ENCODE measurements around the gene NKAPD1. TPM values are rescaled to one million over a fixed set of nuclear protein-coding genes. Genes with fewer than 3 reads are reported as not detected.

NKAPD1 gene
- total RNA-seq, 2 donors from 2014 or later: 22.9 to 24.7 TPM

DNA sequence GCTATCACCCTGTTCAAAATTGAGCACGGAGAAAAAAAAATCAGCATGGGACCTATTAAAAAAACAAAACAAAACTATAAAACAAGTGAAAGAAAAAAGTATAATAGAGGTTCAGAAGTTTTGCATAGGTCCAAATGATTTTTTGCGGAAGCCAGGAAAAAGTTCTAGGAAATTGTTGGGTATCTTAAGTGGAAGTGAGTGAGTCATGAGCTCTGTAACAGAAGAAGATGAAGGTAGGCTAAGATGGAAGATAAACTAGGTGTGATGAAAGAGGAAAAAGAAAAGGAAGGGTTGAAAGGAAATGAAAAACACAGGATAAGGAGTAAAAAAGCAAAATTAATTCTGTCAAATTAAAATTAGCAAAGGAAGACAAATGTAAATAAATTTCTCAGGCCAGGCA is 40.4 kb downstream of the NKAPD1 start:
- WGBS, 2 experiments (ENCODE audit: insufficient coverage in 1 of 2, insufficient read length in 1 of 2): 99 to 100% methylated on average over 1 to 2 of the region's 2 CpGs
- DNase-seq: no peak
- TF ChIP-seq, protein P1, sequence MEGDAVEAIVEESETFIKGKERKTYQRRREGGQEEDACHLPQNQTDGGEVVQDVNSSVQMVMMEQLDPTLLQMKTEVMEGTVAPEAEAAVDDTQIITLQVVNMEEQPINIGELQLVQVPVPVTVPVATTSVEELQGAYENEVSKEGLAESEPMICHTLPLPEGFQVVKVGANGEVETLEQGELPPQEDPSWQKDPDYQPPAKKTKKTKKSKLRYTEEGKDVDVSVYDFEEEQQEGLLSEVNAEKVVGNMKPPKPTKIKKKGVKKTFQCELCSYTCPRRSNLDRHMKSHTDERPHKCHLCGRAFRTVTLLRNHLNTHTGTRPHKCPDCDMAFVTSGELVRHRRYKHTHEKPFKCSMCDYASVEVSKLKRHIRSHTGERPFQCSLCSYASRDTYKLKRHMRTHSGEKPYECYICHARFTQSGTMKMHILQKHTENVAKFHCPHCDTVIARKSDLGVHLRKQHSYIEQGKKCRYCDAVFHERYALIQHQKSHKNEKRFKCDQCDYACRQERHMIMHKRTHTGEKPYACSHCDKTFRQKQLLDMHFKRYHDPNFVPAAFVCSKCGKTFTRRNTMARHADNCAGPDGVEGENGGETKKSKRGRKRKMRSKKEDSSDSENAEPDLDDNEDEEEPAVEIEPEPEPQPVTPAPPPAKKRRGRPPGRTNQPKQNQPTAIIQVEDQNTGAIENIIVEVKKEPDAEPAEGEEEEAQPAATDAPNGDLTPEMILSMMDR (conservative IDR thresholded peaks at IDR 0.05): no peak
- H3K36me3 ChIP-seq (ENCODE audit: control insufficient read depth, insufficient read depth, low read length): no peaks in the 10 kb centered on the region
- no peak overlapping the region for H3K4me3 ChIP-seq (ENCODE audit: low read length)
- no peaks in the 10 kb centered on the region for H3K9me3 Mint-ChIP-seq
- no peak overlapping the region for H3K9ac ChIP-seq (ENCODE audit: extremely low read depth, low read length, poor library complexity, severe bottlenecking)
- no peaks in the 10 kb centered on the region for H3K9me3 ChIP-seq (ENCODE audit: control insufficient read depth, low read length)
- H3K27ac Mint-ChIP-seq: no peak overlapping the region
- H3K4me3 Mint-ChIP-seq: no peak overlapping the region
- H3K27me3 Mint-ChIP-seq (ENCODE audit: insufficient read depth): no peaks in the 10 kb centered on the region
- no peaks in the 10 kb centered on the region for H3K4me1 ChIP-seq (ENCODE audit: control insufficient read depth, insufficient read depth, low read length)
- H3K27me3 ChIP-seq (ENCODE audit: control insufficient read depth, insufficient read depth, low read length, poor library complexity, severe bottlenecking): no peaks in the 10 kb centered on the region
- no peaks in the 10 kb centered on the region for H3K36me3 Mint-ChIP-seq (ENCODE audit: low read depth)
- H3K27ac ChIP-seq (ENCODE audit: low read depth, low read length): no peak overlapping the region
- no peaks in the 10 kb centered on the region for H3K4me1 Mint-ChIP-seq

DNA sequence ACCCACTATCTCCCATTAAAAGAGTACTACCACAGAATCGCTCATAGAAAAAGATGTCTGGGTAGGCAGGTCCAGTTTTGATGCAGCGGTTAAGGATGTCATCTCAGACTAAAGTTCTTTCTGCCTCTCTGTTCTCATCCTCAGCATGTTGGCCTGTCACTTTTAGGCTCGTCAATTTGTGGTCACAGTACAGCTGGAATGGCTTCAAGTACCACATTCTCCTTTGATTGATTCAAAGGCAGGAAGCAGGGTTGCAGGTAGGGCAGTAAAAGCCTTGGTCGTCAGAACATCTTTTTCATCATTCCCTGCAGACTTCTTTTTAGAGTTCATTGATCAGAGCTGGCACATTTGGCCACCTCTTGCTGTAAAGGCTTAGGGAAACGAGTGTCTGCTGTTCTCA is 41.3 kb downstream of the NKAPD1 start:
- TF ChIP-seq, protein P1 (conservative IDR thresholded peaks at IDR 0.05): no peak
- H3K27ac ChIP-seq (ENCODE audit: low read depth, low read length): no peak overlapping the region
- Mint-ChIP-seq H3K27ac (no peak overlapping the region), H3K4me1 (no peaks in the 10 kb centered on the region), H3K4me3 (no peak overlapping the region), H3K9me3 (no peaks in the 10 kb centered on the region), H3K36me3 (ENCODE audit: low read depth) (no peaks in the 10 kb centered on the region), H3K27me3 (ENCODE audit: insufficient read depth) (no peaks in the 10 kb centered on the region)
- no peaks in the 10 kb centered on the region for H3K36me3 ChIP-seq (ENCODE audit: control insufficient read depth, insufficient read depth, low read length)
- 80 to 96% methylated on average over 5 of the region's 5 CpGs for WGBS, 2 experiments (ENCODE audit: insufficient coverage in 1 of 2, insufficient read length in 1 of 2)
- no peaks in the 10 kb centered on the region for H3K9me3 ChIP-seq (ENCODE audit: control insufficient read depth, low read length)
- no peak overlapping the region for H3K9ac ChIP-seq (ENCODE audit: extremely low read depth, low read length, poor library complexity, severe bottlenecking)
- H3K4me3 ChIP-seq (ENCODE audit: low read length): no peak overlapping the region
- no peak for DNase-seq
- no peaks in the 10 kb centered on the region for H3K4me1 ChIP-seq (ENCODE audit: control insufficient read depth, insufficient read depth, low read length)
- H3K27me3 ChIP-seq (ENCODE audit: control insufficient read depth, insufficient read depth, low read length, poor library complexity, severe bottlenecking): no peaks in the 10 kb centered on the region

DNA sequence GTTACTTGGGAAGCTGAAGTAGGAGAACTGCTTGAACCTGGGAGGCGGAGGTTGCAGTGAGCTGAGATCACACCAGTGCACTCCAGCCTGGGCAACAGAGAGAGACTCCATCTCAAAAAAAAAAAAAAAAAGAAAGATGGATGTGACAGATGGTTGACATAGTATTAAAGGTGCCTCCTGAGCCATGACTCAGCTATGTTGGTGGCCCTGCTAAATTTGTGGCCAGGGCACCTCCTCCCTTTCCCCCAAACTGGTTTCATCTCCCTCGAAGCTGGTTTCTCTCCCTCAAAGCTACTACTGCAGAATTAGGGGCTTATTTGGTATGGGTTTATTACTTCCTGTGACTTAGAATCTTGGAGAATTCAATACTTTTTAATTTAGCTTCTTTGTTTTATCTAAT is 44.1 kb downstream of the NKAPD1 start:
- no peak overlapping the region for H3K9ac ChIP-seq (ENCODE audit: extremely low read depth, low read length, poor library complexity, severe bottlenecking)
- TF ChIP-seq, protein P1 (conservative IDR thresholded peaks at IDR 0.05): no peak
- no peaks in the 10 kb centered on the region for H3K27me3 ChIP-seq (ENCODE audit: control insufficient read depth, insufficient read depth, low read length, poor library complexity, severe bottlenecking)
- no peaks in the 10 kb centered on the region for H3K4me1 Mint-ChIP-seq
- 90 to 100% methylated on average over 1 of the region's 2 CpGs for WGBS, 2 experiments (ENCODE audit: insufficient coverage in 1 of 2, insufficient read length in 1 of 2)
- H3K4me1 ChIP-seq (ENCODE audit: control insufficient read depth, insufficient read depth, low read length): no peaks in the 10 kb centered on the region
- no peaks in the 10 kb centered on the region for H3K36me3 ChIP-seq (ENCODE audit: control insufficient read depth, insufficient read depth, low read length)
- DNase-seq: no peak
- H3K36me3 Mint-ChIP-seq (ENCODE audit: low read depth): no peaks in the 10 kb centered on the region
- no peak overlapping the region for H3K27ac Mint-ChIP-seq
- H3K4me3 ChIP-seq (ENCODE audit: low read length): no peak overlapping the region
- H3K27ac ChIP-seq (ENCODE audit: low read depth, low read length): no peak overlapping the region
- H3K27me3 Mint-ChIP-seq (ENCODE audit: insufficient read depth): no peaks in the 10 kb centered on the region
- H3K4me3 Mint-ChIP-seq: no peak overlapping the region
- no peaks in the 10 kb centered on the region for H3K9me3 ChIP-seq (ENCODE audit: control insufficient read depth, low read length)
- peaks cover 3% of the 10 kb centered on the region for H3K9me3 Mint-ChIP-seq
